T1000 (cell line): ENCODE data around the gene PRDM1.

Source experiments
- DNase-seq: peaks from one replicate; lab custom pipeline; 2025; ENCODE audit warnings: mixed read lengths; lab: John Stamatoyannopoulos, UW

The PRDM1 gene

GRCh38 chr6:106085984-106086813 lies at the start of gene PRDM1:
PRDM1 (plus strand) TSS chr6:106086336; CDS start chr6:106086554, 218 bp downstream.
- DNase-seq = no peak

GRCh38 chr6:106037060-106037459 lies 49.1 kb upstream of the PRDM1 start:
- DNase-seq = no peak

GRCh38 chr6:106039897-106040592 lies 46.1 kb upstream of the PRDM1 start:
- no peak for DNase-seq

- DNase-seq = no peak
These were observed 42.0 kb upstream of the PRDM1 start for GRCh38 chr6:106044151-106044550.

GRCh38 chr6:106045077-106045476 lies 41.1 kb upstream of the PRDM1 start:
- DNase-seq = no peak

- DNase-seq = no peak
These were observed 39.9 kb upstream of the PRDM1 start for GRCh38 chr6:106046116-106046853.

GRCh38 chr6:106046854-106047200 lies 39.3 kb upstream of the PRDM1 start:
- DNase-seq = no peak

- DNase-seq = no peak
These were observed 37.8 kb upstream of the PRDM1 start for GRCh38 chr6:106048336-106048735.

GRCh38 chr6:106050538-106050937 lies 35.6 kb upstream of the PRDM1 start:
- DNase-seq = no peak

GRCh38 chr6:106051226-106051625 lies 34.9 kb upstream of the PRDM1 start:
- no peak for DNase-seq

- DNase-seq = no peak
These were observed 32.5 kb upstream of the PRDM1 start for GRCh38 chr6:106053484-106054205.

- DNase-seq = no peak
These were observed 30.6 kb upstream of the PRDM1 start for GRCh38 chr6:106055489-106055888.

- DNase-seq = no peak
These were observed 29.9 kb upstream of the PRDM1 start for GRCh38 chr6:106056060-106056745.

GRCh38 chr6:106056746-106057390 lies 29.3 kb upstream of the PRDM1 start:
- no peak for DNase-seq

GRCh38 chr6:106059331-106059730 lies 26.8 kb upstream of the PRDM1 start:
- no peak for DNase-seq

GRCh38 chr6:106060167-106060566 lies 26.0 kb upstream of the PRDM1 start:
- DNase-seq = no peak

- no peak for DNase-seq
These were observed 22.7 kb upstream of the PRDM1 start for GRCh38 chr6:106063448-106063850.

GRCh38 chr6:106064142-106064541 lies 22.0 kb upstream of the PRDM1 start:
- no peak for DNase-seq

- DNase-seq = no peak
These were observed 21.4 kb upstream of the PRDM1 start for GRCh38 chr6:106064756-106065155.

- no peak for DNase-seq
These were observed 19.1 kb upstream of the PRDM1 start for GRCh38 chr6:106066989-106067388.

GRCh38 chr6:106069478-106069877 lies 16.7 kb upstream of the PRDM1 start:
- no peak for DNase-seq
